Naive thymus-derived CD4-positive, alpha-beta T cell (primary cell): ENCODE data around the gene TUFM. TPM values are rescaled to one million over a fixed set of nuclear protein-coding genes. Genes with fewer than 3 reads are reported as not detected.
A peak's percentile ranks its signal among the peaks of the same experiment; 100 is the strongest.
"Not testable (repeated sequence)": the region's sequence is repeated elsewhere in the genome, so short reads cannot be mapped to it uniquely, and the experiment has no call there.

Experiments
- ATAC-seq: fragments of 150-1000 bp; cut with Tn5 transposase; 2 replicates; pipeline ENCODE4 v1.10.0; 2021; ENCODE audit warnings: mild to moderate bottlenecking, moderate library complexity
- CTCF ChIA-PET: fragments of 350-600 bp; sonication (Branson Sonifier 250); formaldehyde crosslinking; loops from one replicate; lab custom pipeline; 2021; ENCODE audit warnings: antibody characterized with exemption; lab: Charles Lee
- POLR2A ChIA-PET: fragments of 350-600 bp; sonication (Branson Sonifier 250); formaldehyde crosslinking; loops from one replicate; lab custom pipeline; 2021; ENCODE audit warnings: antibody characterized with exemption, inconsistent platforms; lab: Charles Lee
- DNase-seq, 9 donors: peaks; one replicate each; pipeline versions ENCODE4 v3.0.0 to v3.0.0-alpha.2; 2020 to 2022; ENCODE audit warnings: mixed read lengths in 1 of 9
- H3K27ac ChIP-seq: one replicate; pipeline ENCODE4 v1.7.0; 2013; ENCODE audit warnings: mild to moderate bottlenecking, low read depth, low read length, moderate library complexity
- H3K27me3 ChIP-seq, 2 donors: one replicate each; pipeline ENCODE4 v1.7.0; 2013; ENCODE audit warnings: low read length in 2 of 2, mild to moderate bottlenecking in 2 of 2, moderate library complexity in 2 of 2; ENCODE audit not compliant: control insufficient read depth in 2 of 2, insufficient read depth in 2 of 2
- H3K36me3 ChIP-seq, 3 experiments: 1 replicate in 2 of 3; 2 replicates in 1 of 3; pipeline ENCODE4 v1.7.0; 2013; ENCODE audit warnings: low read length in 3 of 3, mild to moderate bottlenecking in 3 of 3, moderate library complexity in 1 of 3; ENCODE audit not compliant: insufficient read depth in 3 of 3, control insufficient read depth in 2 of 3
- H3K4me1 ChIP-seq, 2 donors: one replicate each; pipeline ENCODE4 v1.7.0; 2013; ENCODE audit warnings: low read length in 2 of 2, mild to moderate bottlenecking in 2 of 2, moderate library complexity in 1 of 2; ENCODE audit not compliant: control insufficient read depth in 2 of 2, insufficient read depth in 2 of 2
- H3K4me3 ChIP-seq: 2 replicates; pipeline ENCODE4 v1.7.0; 2013; ENCODE audit warnings: mild to moderate bottlenecking, low read length
- H3K9me3 ChIP-seq, 3 experiments: 1 replicate in 2 of 3; 2 replicates in 1 of 3; pipeline ENCODE4 v1.7.0; 2013; ENCODE audit warnings: low read length in 3 of 3; ENCODE audit not compliant: control insufficient read depth in 2 of 3
- H3K27ac Mint-ChIP-seq, 9 donors: one replicate each; pipeline ENCODE4 v1.8.0; 2020 to 2022; ENCODE audit warnings: mixed read lengths in 9 of 9, mild to moderate bottlenecking in 8 of 9, moderate library complexity in 5 of 9, inconsistent platforms in 2 of 9
- H3K27me3 Mint-ChIP-seq, 5 donors: one replicate each; pipeline ENCODE4 v1.8.0; 2021 to 2022; ENCODE audit warnings: mixed read lengths in 5 of 5, mild to moderate bottlenecking in 1 of 5
- H3K36me3 Mint-ChIP-seq, 5 donors: one replicate each; pipeline ENCODE4 v1.8.0; 2020 to 2022; ENCODE audit warnings: mixed read lengths in 5 of 5, mild to moderate bottlenecking in 3 of 5, inconsistent platforms in 1 of 5
- H3K4me1 Mint-ChIP-seq, 7 donors: one replicate each; pipeline ENCODE4 v1.8.0; 2020 to 2022; ENCODE audit warnings: mixed read lengths in 7 of 7, mild to moderate bottlenecking in 3 of 7, inconsistent platforms in 1 of 7
- H3K4me3 Mint-ChIP-seq, 10 donors: one replicate each; pipeline ENCODE4 v1.8.0; 2020 to 2022; ENCODE audit warnings: mild to moderate bottlenecking in 10 of 10, mixed read lengths in 10 of 10, moderate library complexity in 6 of 10, inconsistent platforms in 2 of 10
- H3K9me3 Mint-ChIP-seq, 11 donors: one replicate each; pipeline ENCODE4 v1.8.0; 2020 to 2022; ENCODE audit warnings: mixed read lengths in 11 of 11, mild to moderate bottlenecking in 4 of 11, inconsistent platforms in 1 of 11, moderate library complexity in 1 of 11
- intact Hi-C, 2 donors: fragments of 100-400 bp; cut with micrococcal nuclease; formaldehyde crosslinking; loops; one replicate each; pipeline ENCODE4 v1.15.1; 2023
- polyA plus RNA-seq, 2 donors: library from polyadenylated mRNA; unstranded; fragments of 300-500 nt; fragmentation: Illumina TruSeq; gene quantifications; one replicate each; pipeline ENCODE4 v1.2.3, GENCODE V29; 2021
- total RNA-seq, 6 experiments: library from RNA in 5 of 6; stranded (reverse) in 5 of 6; gene quantifications; 1 replicate in 5 of 6; 2 replicates in 1 of 6; pipeline ENCODE4 v1.2.3 and lab custom pipeline; 2021 to 2026

Gene TUFM
- total RNA-seq (100 to 1,000 TPM in 2 of 5 experiments, 10 to 100 TPM in 3; 89.7 to 140 (median 95.2) TPM), polyA plus RNA-seq (100 to 1,000 TPM; 125 to 139 TPM), total RNA-seq (lab: John Stamatoyannopoulos, UW) (64.6 reads per million, percentile 76 among the genes with 10 or more reads in this experiment)

DNA sequence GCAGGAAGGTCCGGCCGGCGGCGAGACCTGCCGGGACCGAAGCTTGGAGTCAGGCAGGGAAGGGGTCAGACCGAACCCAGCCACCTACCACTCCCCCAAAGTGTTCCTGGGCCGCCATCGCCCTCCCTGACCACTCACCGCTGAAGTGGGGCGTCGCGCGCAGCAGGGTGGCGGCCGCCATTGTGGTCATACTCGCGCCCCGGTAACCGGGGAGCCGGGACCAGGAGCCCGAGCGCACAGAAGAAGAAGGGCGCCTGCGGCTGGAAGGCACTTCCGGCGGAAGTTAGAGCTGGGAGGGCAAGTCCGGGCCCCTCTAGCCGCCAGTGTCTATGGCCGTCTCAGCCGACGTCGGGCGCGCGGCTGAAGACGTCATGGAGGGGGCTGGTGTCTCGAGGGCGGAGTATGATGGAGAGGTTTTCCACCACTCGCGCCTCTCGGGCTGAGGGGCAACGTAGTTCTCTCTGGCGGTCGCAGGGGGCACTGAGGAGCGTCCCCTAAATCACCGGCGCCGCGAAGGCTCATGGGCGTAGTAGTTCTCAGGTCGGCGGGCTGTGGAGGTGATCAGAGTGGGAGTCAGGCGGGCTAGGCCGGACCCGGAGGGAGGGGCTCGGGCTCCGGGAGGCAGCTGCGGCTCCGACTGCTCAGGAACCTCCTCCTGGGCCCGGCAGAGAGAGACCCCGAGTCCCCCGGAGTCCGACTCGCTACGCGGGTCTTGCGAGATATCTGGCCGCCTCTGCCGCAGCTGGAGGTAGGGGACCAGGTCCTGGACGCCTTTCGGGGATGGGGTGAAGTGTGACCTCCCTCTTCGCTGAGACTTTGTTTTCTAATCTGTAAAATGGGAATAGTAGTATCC lies at the start of gene TUFM:
TUFM (minus strand) TSS at position 269 of the 853 bp plus-strand sequence; CDS start at position 190, 79 bp downstream.
- Histone ChIP-seq H3K36me3 (peaks cover 8 to 37% (median 9%) of the 10 kb centered on the region in 3 experiments), H3K9me3 (no peaks in the 10 kb centered on the region), H3K27me3 (no peaks in the 10 kb centered on the region), H3K4me3 (peak within 1 kb of the TSS; percentile 88), H3K4me1 (peaks cover 19 to 25% of the 10 kb centered on the region in 2 donors), H3K27ac (peak within 1 kb of the TSS; percentile 94)
- Mint-ChIP-seq H3K4me1 (peaks cover 17 to 38% (median 27%) of the 10 kb centered on the region in 7 donors), H3K27ac (peak within 1 kb of the TSS; percentile 91 to 98 (median 94)), H3K4me3 (peak within 1 kb of the TSS; percentile 91 to 98 (median 96)), H3K9me3 (no peaks in the 10 kb centered on the region), H3K27me3 (no peaks in the 10 kb centered on the region), H3K36me3 (peaks cover 0 to 17% (median 5%) of the 10 kb centered on the region in 5 donors)
- DNase-seq (peak; percentile 88 to 99 (median 98)), ATAC-seq (peak; percentile 98)
- intact Hi-C loops = loop anchor here (1.0 to 10.0 kb wide), 10 partner anchors 17 to 1609 kb away; partner anchors contain the start of genes APOBR (in 2 of the 2), RABEP2 (in 2 of the 2), SH2B1 (in 2 of the 2) and CLN3 (in 1 of the 2)
- ChIA-PET CTCF (interaction anchor here (0.5 to 2.7 kb wide), 9 partner anchors 12 to 170 kb away, joined by 3 to 12 read pairs (median 3); no protein-coding TSS in a partner anchor), POLR2A (interaction anchor here (0.5 to 5.2 kb wide), 11 partner anchors 10 to 909 kb away, joined by 3 to 79 read pairs (median 6); partner anchors contain the start of genes ATXN2L, RABEP2 and SH2B1)

GRCh38 chr16:28895609-28896008 lies 49.5 kb upstream of the TUFM start:
- intact Hi-C loops = no loop called here
- ATAC-seq (no peak), DNase-seq (no peak)
- POLR2A ChIA-PET = interaction anchor here (0.6 kb wide), 1 partner anchor 58 kb away, joined by 3 read pairs; no protein-coding TSS in a partner anchor
- no peaks in the 10 kb centered on the region for H3K9me3 ChIP-seq
- H3K36me3 ChIP-seq = no peaks in the 10 kb centered on the region
- H3K36me3 Mint-ChIP-seq = peaks cover 0 to 5% (median 0%) of the 10 kb centered on the region in 5 donors
- H3K27me3 Mint-ChIP-seq = no peaks in the 10 kb centered on the region
- CTCF ChIA-PET = no interaction called here
- no peaks in the 10 kb centered on the region for H3K9me3 Mint-ChIP-seq
- no peaks in the 10 kb centered on the region for H3K27me3 ChIP-seq
- H3K27ac ChIP-seq = no peak overlapping the region
- no peak overlapping the region for H3K27ac Mint-ChIP-seq
- no peak overlapping the region for H3K4me3 Mint-ChIP-seq
- H3K4me3 ChIP-seq = no peak overlapping the region
- no peaks in the 10 kb centered on the region for H3K4me1 ChIP-seq
- H3K4me1 Mint-ChIP-seq = peaks cover 0 to 5% (median 0%) of the 10 kb centered on the region in 7 donors

- Mint-ChIP-seq H3K36me3 (peaks cover 0 to 5% (median 0%) of the 10 kb centered on the region in 5 donors), H3K9me3 (no peaks in the 10 kb centered on the region), H3K4me1 (peaks cover 0 to 3% (median 0%) of the 10 kb centered on the region in 7 donors), H3K27ac (no peak overlapping the region), H3K4me3 (no peak overlapping the region), H3K27me3 (no peaks in the 10 kb centered on the region)
- Histone ChIP-seq H3K4me3 (no peak overlapping the region), H3K4me1 (no peaks in the 10 kb centered on the region), H3K36me3 (no peaks in the 10 kb centered on the region), H3K27me3 (no peaks in the 10 kb centered on the region), H3K9me3 (no peaks in the 10 kb centered on the region), H3K27ac (no peak overlapping the region)
- POLR2A ChIA-PET = interaction anchor here (0.7 kb wide), 1 partner anchor 31 kb away, joined by 3 read pairs; no protein-coding TSS in a partner anchor
- DNase-seq (no peak), ATAC-seq (no peak)
- intact Hi-C loops = no loop called here
- CTCF ChIA-PET = no interaction called here
These were observed 47.1 kb upstream of the TUFM start for GRCh38 chr16:28893291-28893690.

DNA sequence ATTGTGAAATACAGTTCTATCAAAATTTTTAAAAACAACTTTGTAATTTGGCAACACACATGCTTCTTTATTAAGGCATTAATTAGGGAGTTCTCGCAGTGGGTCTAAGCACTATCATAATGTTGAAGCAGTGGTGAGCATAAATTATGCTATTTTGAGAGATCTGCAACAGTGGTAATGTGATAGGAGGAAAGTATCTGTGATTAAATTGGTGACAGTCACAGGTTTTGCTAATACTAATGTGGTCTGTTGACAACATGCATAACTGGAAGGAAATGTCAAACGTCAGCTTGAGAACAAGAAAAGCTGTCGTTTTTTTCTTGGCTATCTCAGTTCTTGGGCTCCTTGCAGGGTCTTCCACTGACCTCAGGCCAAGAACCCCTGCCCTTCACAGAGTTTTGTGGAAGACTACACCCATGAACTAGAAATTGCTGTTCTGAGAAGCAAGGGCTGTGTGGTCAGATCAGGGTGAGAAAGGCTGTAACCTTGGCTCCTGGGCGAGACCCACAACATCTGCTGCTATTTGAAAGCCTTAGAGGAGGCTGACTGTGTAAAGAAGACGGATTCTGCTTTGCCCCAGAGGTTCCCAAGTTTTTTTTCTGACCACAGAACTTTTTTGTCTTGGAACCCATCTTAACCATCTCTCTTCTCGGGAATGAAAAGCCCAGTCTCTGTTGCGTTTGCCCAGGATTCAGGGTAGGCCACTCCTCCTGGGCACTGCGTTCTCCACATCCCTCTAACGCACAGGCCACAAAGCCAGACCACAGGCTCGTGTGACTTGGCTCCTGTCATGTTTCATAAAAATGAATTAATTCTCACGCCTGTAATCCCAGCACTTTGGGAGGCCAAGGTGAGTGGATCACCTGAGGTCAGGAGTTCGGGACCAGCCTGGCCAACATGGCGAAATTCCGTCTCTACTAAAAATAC lies 46.1 kb upstream of the TUFM start:
- Mint-ChIP-seq H3K27me3 (no peaks in the 10 kb centered on the region), H3K4me1 (peaks cover 0 to 3% (median 0%) of the 10 kb centered on the region in 7 donors), H3K4me3 (peak overlapping the region in 1 of 10 donors; percentile 29), H3K9me3 (no peaks in the 10 kb centered on the region), H3K36me3 (no peaks in the 10 kb centered on the region), H3K27ac (peak overlapping the region in 1 of 9 donors; percentile 17)
- no peaks in the 10 kb centered on the region for H3K27me3 ChIP-seq
- no peak overlapping the region for H3K4me3 ChIP-seq
- ChIA-PET POLR2A (no interaction called here), CTCF (no interaction called here)
- ATAC-seq = no peak
- H3K4me1 ChIP-seq = no peaks in the 10 kb centered on the region
- no peaks in the 10 kb centered on the region for H3K9me3 ChIP-seq
- DNase-seq = no peak
- intact Hi-C loops = no loop called here
- no peak overlapping the region for H3K27ac ChIP-seq
- H3K36me3 ChIP-seq = no peaks in the 10 kb centered on the region

- H3K36me3 Mint-ChIP-seq, H3K9me3 Mint-ChIP-seq, H3K4me1 ChIP-seq, H3K4me3 ChIP-seq, H3K9me3 ChIP-seq, H3K4me1 Mint-ChIP-seq, intact Hi-C loops, H3K36me3 ChIP-seq, H3K27ac Mint-ChIP-seq, H3K27me3 Mint-ChIP-seq, POLR2A ChIA-PET, H3K4me3 Mint-ChIP-seq, DNase-seq, H3K27ac ChIP-seq, ATAC-seq, H3K27me3 ChIP-seq: not testable (repeated sequence)
- CTCF ChIA-PET = interaction anchor here (1.8 kb wide), 1 partner anchor 55 kb away, joined by 4 read pairs; no protein-coding TSS in a partner anchor
These were observed 44.2 kb upstream of the TUFM start for GRCh38 chr16:28890355-28890754.

- H3K4me1 Mint-ChIP-seq = peaks cover 0 to 4% (median 0%) of the 10 kb centered on the region in 7 donors
- H3K9me3 ChIP-seq = no peaks in the 10 kb centered on the region
- H3K27ac Mint-ChIP-seq = no peak overlapping the region
- H3K4me1 ChIP-seq = no peaks in the 10 kb centered on the region
- no peaks in the 10 kb centered on the region for H3K36me3 ChIP-seq
- no peak overlapping the region for H3K27ac ChIP-seq
- POLR2A ChIA-PET = interaction anchor here (0.7 kb wide), 1 partner anchor 25 kb away, joined by 3 read pairs; no protein-coding TSS in a partner anchor
- intact Hi-C loops = no loop called here
- CTCF ChIA-PET = interaction anchor here (0.7 kb wide), 1 partner anchor 41 kb away, joined by 3 read pairs; the partner anchor contains the start of gene TUFM
- H3K27me3 ChIP-seq = no peaks in the 10 kb centered on the region
- ATAC-seq (no peak), DNase-seq (no peak)
- H3K36me3 Mint-ChIP-seq = no peaks in the 10 kb centered on the region
- H3K9me3 Mint-ChIP-seq = peaks cover 0 to 2% (median 0%) of the 10 kb centered on the region in 11 donors
- no peak overlapping the region for H3K4me3 Mint-ChIP-seq
- peaks cover 0 to 6% (median 0%) of the 10 kb centered on the region in 5 donors for H3K27me3 Mint-ChIP-seq
- no peak overlapping the region for H3K4me3 ChIP-seq
These were observed 40.8 kb upstream of the TUFM start for GRCh38 chr16:28886945-28887344.
